Mesendoderm (in vitro differentiated cells): ENCODE data around the gene CGB5. TPM values are rescaled to one million over a fixed set of nuclear protein-coding genes. Genes with fewer than 3 reads are reported as not detected.

Experiments used
- DNase-seq: peaks from one replicate; pipeline ENCODE4 v3.0.0; 2013
- H2AK5ac ChIP-seq: 2 replicates; pipeline ENCODE4 v1.6.1; 2013; ENCODE audit warnings: low read length, inconsistent platforms
- H2BK120ac ChIP-seq: 2 replicates; pipeline ENCODE4 v1.6.1; 2013; ENCODE audit warnings: low read depth, mild to moderate bottlenecking, low read length, moderate library complexity, mixed read lengths
- H2BK15ac ChIP-seq: replicated peaks from 2 replicates; pipeline ENCODE4 v1.6.1; 2013; ENCODE audit warnings: low read depth, mild to moderate bottlenecking, moderate library complexity
- H2BK5ac ChIP-seq: 2 replicates; pipeline ENCODE4 v1.6.1; 2013; ENCODE audit warnings: low read length, inconsistent platforms
- H3K18ac ChIP-seq: 2 replicates; pipeline ENCODE4 v1.6.1; 2013; ENCODE audit warnings: mild to moderate bottlenecking, low read length, mixed read lengths
- H3K23ac ChIP-seq: one replicate; pipeline ENCODE4 v1.6.1; 2013; ENCODE audit warnings: low read length
- H3K27ac ChIP-seq: 2 replicates; pipeline ENCODE4 v1.5.1; 2013; ENCODE audit warnings: low read depth, mild to moderate bottlenecking, inconsistent platforms, low read length, moderate library complexity
- H3K27me3 ChIP-seq: 2 replicates; pipeline ENCODE4 v1.6.1; 2013; ENCODE audit warnings: low read length, control low read depth, mild to moderate bottlenecking, inconsistent platforms; ENCODE audit not compliant: insufficient read depth, poor library complexity
- H3K36me3 ChIP-seq: 2 replicates; pipeline ENCODE4 v1.6.1; 2013; ENCODE audit warnings: low read length, inconsistent platforms; ENCODE audit not compliant: control insufficient read depth, insufficient read depth
- H3K4ac ChIP-seq: one replicate; pipeline ENCODE4 v1.6.1; 2013; ENCODE audit warnings: low read depth, mild to moderate bottlenecking, low read length, moderate library complexity
- H3K4me1 ChIP-seq: 2 replicates; pipeline ENCODE4 v1.6.1; 2013; ENCODE audit warnings: low read depth, low read length, inconsistent platforms; ENCODE audit not compliant: control insufficient read depth
- H3K4me2 ChIP-seq: 2 replicates; pipeline ENCODE4 v1.6.1; 2013; ENCODE audit warnings: low read length
- H3K4me3 ChIP-seq: 2 replicates; pipeline ENCODE4 v1.5.1; 2013; ENCODE audit warnings: mild to moderate bottlenecking, low read length
- H3K56ac ChIP-seq: one replicate; pipeline ENCODE4 v1.6.1; 2013; ENCODE audit warnings: low read length
- H3K79me1 ChIP-seq: 2 replicates; pipeline ENCODE4 v1.6.1; 2013; ENCODE audit warnings: low read length, inconsistent platforms
- H3K79me2 ChIP-seq: 2 replicates; pipeline ENCODE4 v1.6.1; 2013; ENCODE audit warnings: mild to moderate bottlenecking, low read length; ENCODE audit not compliant: control insufficient read depth, insufficient read depth
- H3K9ac ChIP-seq: 2 replicates; pipeline ENCODE4 v1.6.1; 2013; ENCODE audit warnings: low read length, inconsistent platforms
- H4K5ac ChIP-seq: one replicate; pipeline ENCODE4 v1.6.1; 2013; ENCODE audit warnings: low read length
- H4K8ac ChIP-seq: one replicate; pipeline ENCODE4 v1.6.1; 2013; ENCODE audit warnings: low read depth, mild to moderate bottlenecking, control low read depth, low read length, moderate library complexity
- WGBS: extraction: QIAGEN DNeasy Blood & Tissue Kit; methylation state at CpG from one replicate; pipeline ENCODE4 v1.1.7; 2013; ENCODE audit warnings: low lambda C conversion rate, missing lambda C conversion rate; ENCODE audit not compliant: insufficient coverage; ENCODE audit errors: extremely low coverage; 5-methylcytosine and 5-hydroxymethylcytosine counted together
- small RNA-seq: library from polyadenylated mRNA; stranded (forward); fragments of <200 nt; extraction: miRNeasy Mini kit (QIAGEN cat#:217004); gene quantifications from one replicate; pipeline ENCODE3, GENCODE V24; 2013; ENCODE audit not compliant: insufficient read depth

CGB5 gene

DNA sequence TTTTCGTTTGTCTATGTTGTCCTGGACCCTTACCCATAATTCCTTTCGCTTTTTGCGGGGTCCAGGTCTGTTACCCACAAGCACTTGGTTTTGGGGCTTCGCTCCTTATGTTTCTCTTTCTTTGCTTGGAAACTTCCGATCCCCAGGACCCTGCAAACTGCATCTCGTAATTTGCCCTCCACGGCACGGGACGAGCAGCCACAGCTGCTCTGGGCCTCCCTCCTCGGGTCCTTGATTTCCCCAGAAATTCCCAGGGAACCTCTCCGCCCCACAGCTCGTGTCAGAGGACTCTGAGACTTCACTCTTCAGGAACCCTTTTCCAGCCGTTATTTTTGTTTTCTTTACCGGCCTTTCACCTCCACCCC, 42.2 kb downstream of the CGB5 start:
- H3K36me3 ChIP-seq: peaks cover 18% of the 10 kb centered on the region
- no peaks in the 10 kb centered on the region for H3K4me1 ChIP-seq
- H2BK15ac ChIP-seq: no peak overlapping the region
- no peak overlapping the region for H3K4ac ChIP-seq
- no peak overlapping the region for H2AK5ac ChIP-seq
- no peak overlapping the region for H3K23ac ChIP-seq
- DNase-seq: peak; percentile 34
- H3K4me2 ChIP-seq: peak overlapping the region; percentile 59
- H3K9ac ChIP-seq: peak overlapping the region; percentile 97
- H3K79me2 ChIP-seq: peaks cover 47% of the 10 kb centered on the region
- no CpG with 5 or more reads among the region's 14 CpGs for WGBS
- peaks cover 16% of the 10 kb centered on the region for H3K79me1 ChIP-seq
- H2BK120ac ChIP-seq: no peak overlapping the region
- no peak overlapping the region for H4K5ac ChIP-seq
- H3K4me3 ChIP-seq: peak overlapping the region; percentile 60
- peak overlapping the region; percentile 97 for H3K56ac ChIP-seq
- H2BK5ac ChIP-seq: no peak overlapping the region
- peak overlapping the region; percentile 80 for H3K27ac ChIP-seq
- peak overlapping the region; percentile 80 for H3K18ac ChIP-seq
- H4K8ac ChIP-seq: no peak overlapping the region
- H3K27me3 ChIP-seq: no peaks in the 10 kb centered on the region

GRCh38 chr19:49086296-49086695, 42.6 kb downstream of the CGB5 start:
- no peak overlapping the region for H3K27ac ChIP-seq
- no CpG with 5 or more reads among the region's 11 CpGs for WGBS

DNA sequence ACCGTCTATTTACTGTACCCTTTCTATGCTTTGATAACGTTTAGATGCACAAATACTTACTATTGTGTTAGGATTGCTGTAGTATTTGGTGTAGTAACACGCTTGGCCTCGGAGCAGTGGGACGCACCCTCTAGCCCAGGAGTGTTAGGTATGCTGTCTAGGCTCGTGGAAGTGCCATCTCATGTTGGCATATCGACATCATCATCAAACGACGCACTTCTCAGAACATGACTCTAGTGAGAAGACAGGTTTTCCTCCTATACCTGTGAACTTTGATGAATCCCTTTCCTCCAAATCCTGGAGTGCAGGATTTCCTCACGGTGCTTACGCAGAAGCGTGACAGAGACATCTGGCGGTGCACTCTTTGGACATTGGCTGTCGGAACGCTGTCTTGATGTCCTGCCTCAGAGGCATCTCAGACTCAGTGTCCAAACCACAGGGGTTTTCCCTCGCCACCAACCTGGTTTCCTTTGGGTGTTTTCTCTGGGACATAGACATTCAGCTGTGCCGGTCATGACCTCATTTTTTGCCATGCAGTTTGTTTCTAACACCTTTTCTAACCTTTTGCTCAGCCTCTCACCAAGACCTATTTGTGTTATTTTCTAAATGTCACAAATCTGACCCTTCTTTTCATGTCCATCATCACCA, 47.9 kb downstream of the CGB5 start:
- Histone ChIP-seq H3K36me3 (peaks cover 31% of the 10 kb centered on the region), H2AK5ac (no peak overlapping the region), H3K27me3 (no peaks in the 10 kb centered on the region), H3K56ac (no peak overlapping the region), H4K8ac (no peak overlapping the region), H3K79me2 (peaks cover 47% of the 10 kb centered on the region), H3K18ac (no peak overlapping the region), H3K27ac (no peak overlapping the region), H3K9ac (no peak overlapping the region), H2BK5ac (no peak overlapping the region), H4K5ac (no peak overlapping the region), H3K4me2 (no peak overlapping the region), H3K79me1 (peaks cover 28% of the 10 kb centered on the region), H3K4me3 (no peak overlapping the region), H3K4me1 (no peaks in the 10 kb centered on the region), H2BK15ac (no peak overlapping the region), H3K4ac (no peak overlapping the region), H3K23ac (no peak overlapping the region), H2BK120ac (no peak overlapping the region)
- no CpG with 5 or more reads among the region's 17 CpGs for WGBS
- DNase-seq: no peak

More at GRCh38 chr19:49086296-49086695, 42.6 kb downstream of the CGB5 start:
- H3K4me3 ChIP-seq: peak overlapping the region; percentile 60
- H3K18ac ChIP-seq: no peak overlapping the region
- peak overlapping the region; percentile 97 for H3K9ac ChIP-seq
- no peaks in the 10 kb centered on the region for H3K4me1 ChIP-seq
- peak overlapping the region; percentile 97 for H3K56ac ChIP-seq
- peaks cover 47% of the 10 kb centered on the region for H3K79me2 ChIP-seq
- H3K79me1 ChIP-seq: peaks cover 17% of the 10 kb centered on the region
- no peak overlapping the region for H2BK15ac ChIP-seq
- H3K4me2 ChIP-seq: peak overlapping the region; percentile 59
- no peak overlapping the region for H2BK120ac ChIP-seq
- peaks cover 19% of the 10 kb centered on the region for H3K36me3 ChIP-seq
- H4K8ac ChIP-seq: no peak overlapping the region
- no peak overlapping the region for H2AK5ac ChIP-seq
- H3K23ac ChIP-seq: no peak overlapping the region
- DNase-seq: no peak
- H4K5ac ChIP-seq: no peak overlapping the region
- H3K4ac ChIP-seq: no peak overlapping the region
- no peak overlapping the region for H2BK5ac ChIP-seq
- H3K27me3 ChIP-seq: no peaks in the 10 kb centered on the region

DNA sequence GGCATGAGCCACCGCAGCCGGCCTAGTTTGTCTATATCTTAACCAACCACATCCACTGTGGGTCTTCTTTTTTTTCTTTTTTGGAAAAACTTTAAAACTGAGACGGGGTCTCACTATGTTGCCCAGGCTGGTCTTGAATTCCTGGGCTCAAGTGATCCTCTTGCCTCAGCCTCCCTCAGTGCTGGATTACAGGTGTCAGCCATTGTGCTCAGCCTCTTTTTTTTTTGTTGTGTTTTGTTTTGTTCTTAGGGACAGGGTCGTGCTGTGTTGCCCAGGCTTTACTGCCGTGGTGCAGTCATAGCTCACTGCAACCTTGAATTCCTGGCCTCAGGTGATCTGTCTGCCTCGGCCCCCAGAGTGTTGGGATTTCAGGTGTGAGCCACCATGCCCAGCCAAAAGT, 49.0 kb downstream of the CGB5 start:
- Histone ChIP-seq H3K79me2 (peaks cover 35% of the 10 kb centered on the region), H3K23ac (no peak overlapping the region), H2BK5ac (no peak overlapping the region), H3K79me1 (peaks cover 22% of the 10 kb centered on the region), H2AK5ac (no peak overlapping the region), H3K4me3 (no peak overlapping the region), H3K27ac (no peak overlapping the region), H4K8ac (no peak overlapping the region), H3K4me1 (no peaks in the 10 kb centered on the region), H3K4me2 (no peak overlapping the region), H4K5ac (no peak overlapping the region), H3K4ac (no peak overlapping the region), H3K9ac (no peak overlapping the region), H2BK120ac (no peak overlapping the region), H3K18ac (no peak overlapping the region), H3K27me3 (no peaks in the 10 kb centered on the region), H2BK15ac (no peak overlapping the region), H3K56ac (no peak overlapping the region), H3K36me3 (peaks cover 25% of the 10 kb centered on the region)
- no peak for DNase-seq
- WGBS: no CpG with 5 or more reads among the region's 6 CpGs

Small RNA genes lying within 50 kb of the gene (small RNA-seq; reads per million reads assigned to genes)
- gene MIR6798: 0.72 reads per million
- not detected for gene RN7SL708P
